Stomach (tissue), 4 donors: Measurements from ENCODE around the gene RERE.

Source experiments
- POLR2A ChIP-seq, 4 donors: fragments of 450-650 bp; IDR thresholded peaks; one replicate each; pipeline ENCODE4 v1.6.1; 2016; ENCODE audit warnings: antibody characterized with exemption in 4 of 4, control low read depth in 2 of 4, mild to moderate bottlenecking in 1 of 4, moderate library complexity in 1 of 4
- TF ChIP-seq, protein P1 (sequence below), 7 experiments: fragments of 450-650 bp in 4 of 7; fragments of 200-600 bp in 3 of 7; sonication (generic) in 3 of 7; IDR thresholded peaks; one replicate each; pipeline ENCODE4 v1.5.1; 2016 to 2019; ENCODE audit warnings: antibody characterized with exemption in 7 of 7, control low read depth in 2 of 7, mild to moderate bottlenecking in 1 of 7

DNA sequence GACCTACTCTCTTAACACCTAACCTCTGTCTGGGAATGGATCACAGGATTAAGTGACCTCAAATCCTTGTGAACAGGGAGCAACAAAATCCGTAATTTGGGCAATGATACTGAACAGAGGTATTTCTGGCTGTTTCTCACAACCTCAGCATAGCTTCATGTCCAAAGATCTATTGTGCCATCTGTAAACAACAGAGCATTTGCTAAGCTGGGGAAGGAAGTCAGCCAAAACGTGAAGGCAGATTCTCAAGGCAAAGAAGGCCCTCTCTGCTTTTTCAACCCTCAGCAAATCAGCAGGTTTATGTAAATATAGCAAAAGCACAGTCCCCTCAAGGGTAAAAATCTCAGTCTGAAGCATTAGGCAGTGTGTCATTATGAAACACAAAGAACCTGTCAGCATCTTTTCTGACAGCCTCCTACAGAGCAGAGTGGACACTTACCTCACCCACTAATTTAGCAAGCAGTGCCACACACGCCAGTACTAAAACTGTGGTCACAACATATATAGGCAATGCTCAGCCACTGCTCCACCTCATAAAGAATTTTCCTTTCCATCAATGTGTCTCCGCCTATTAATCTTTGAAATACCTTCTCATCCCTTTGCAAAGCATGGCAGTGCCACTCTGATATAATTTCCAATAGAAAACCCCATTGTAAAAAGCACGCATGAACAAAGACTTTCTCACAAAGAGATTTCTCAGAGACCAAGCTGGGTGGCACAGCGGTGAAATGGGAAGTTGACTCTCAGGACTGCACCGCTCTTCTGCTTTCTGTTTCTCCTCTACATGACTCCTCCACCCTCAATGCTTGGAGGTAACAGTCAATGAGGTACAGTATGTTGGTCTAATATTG, 188.0 kb downstream of the RERE start:
- TF ChIP-seq, protein P1, sequence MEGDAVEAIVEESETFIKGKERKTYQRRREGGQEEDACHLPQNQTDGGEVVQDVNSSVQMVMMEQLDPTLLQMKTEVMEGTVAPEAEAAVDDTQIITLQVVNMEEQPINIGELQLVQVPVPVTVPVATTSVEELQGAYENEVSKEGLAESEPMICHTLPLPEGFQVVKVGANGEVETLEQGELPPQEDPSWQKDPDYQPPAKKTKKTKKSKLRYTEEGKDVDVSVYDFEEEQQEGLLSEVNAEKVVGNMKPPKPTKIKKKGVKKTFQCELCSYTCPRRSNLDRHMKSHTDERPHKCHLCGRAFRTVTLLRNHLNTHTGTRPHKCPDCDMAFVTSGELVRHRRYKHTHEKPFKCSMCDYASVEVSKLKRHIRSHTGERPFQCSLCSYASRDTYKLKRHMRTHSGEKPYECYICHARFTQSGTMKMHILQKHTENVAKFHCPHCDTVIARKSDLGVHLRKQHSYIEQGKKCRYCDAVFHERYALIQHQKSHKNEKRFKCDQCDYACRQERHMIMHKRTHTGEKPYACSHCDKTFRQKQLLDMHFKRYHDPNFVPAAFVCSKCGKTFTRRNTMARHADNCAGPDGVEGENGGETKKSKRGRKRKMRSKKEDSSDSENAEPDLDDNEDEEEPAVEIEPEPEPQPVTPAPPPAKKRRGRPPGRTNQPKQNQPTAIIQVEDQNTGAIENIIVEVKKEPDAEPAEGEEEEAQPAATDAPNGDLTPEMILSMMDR (IDR thresholded peaks at IDR 0.05) = no peak
- TF ChIP-seq POLR2A (IDR thresholded peaks at IDR 0.05) = no peak
